ENCODE results near the gene BCAN. TPM values are rescaled to one million over a fixed set of nuclear protein-coding genes. Genes with fewer than 3 reads are reported as not detected.

Gene BCAN
- total RNA-seq, 2 donors from 2014 or later: 0.26 TPM; not detected in 1

DNA sequence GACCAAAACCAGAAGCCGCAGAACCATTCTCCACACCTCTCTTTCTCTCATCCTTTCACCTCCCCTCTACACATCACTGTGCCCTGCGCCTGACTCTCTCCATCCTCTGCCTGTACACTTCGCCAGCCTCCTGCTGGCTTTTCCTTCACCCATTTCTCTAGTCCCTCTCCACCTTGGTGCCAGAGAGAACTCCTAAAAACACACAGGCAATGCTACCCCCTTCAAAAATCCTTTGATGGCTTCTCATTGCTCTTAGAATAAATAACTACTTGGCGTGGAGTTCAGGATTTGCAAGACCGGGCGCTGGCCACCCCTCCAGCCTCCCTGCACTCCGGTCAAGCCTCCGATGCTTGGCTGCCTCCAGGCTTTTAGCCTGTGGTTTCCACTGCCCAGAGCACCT is 54.8 kb downstream of the BCAN start:
- 86 to 87% methylated on average over 8 of the region's 8 CpGs for WGBS, 2 donors
- intact Hi-C loops (cut with DNase I): loop anchor here (10.0 kb wide), 1 partner anchor 188 kb away; no protein-coding TSS in a partner anchor

DNA sequence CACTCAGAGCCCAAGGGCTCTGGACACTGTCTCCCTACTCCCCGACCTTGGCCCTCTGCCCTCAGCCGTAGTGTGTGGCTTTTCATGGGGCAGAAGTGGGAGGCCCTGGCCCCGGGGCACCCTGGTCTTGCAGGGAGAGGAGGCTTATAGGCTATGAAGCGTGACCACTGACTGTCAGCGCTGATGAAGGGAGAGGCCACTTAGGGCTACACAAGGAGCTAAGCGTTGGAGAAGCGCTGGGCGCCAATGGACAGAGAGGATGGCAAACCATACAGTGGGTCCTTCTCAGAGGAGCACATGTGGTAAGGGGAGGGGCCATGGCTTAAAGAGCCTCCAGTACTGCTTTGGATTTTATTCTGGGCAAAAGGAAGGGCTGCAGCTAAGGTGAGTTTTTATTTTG is 55.6 kb downstream of the BCAN start:
- intact Hi-C loops (cut with DNase I): loop anchor here (10.0 kb wide), 1 partner anchor 187 kb away; no protein-coding TSS in a partner anchor
- peaks cover 11% of the 10 kb centered on the region for H3K4me1 ChIP-seq
- no peak overlapping the region for H3K4me3 ChIP-seq
- ATAC-seq (no peak), DNase-seq (no peak)
- no peak for TF ChIP-seq POLR2A (IDR thresholded peaks at IDR 0.05)
- TF ChIP-seq, protein P1, sequence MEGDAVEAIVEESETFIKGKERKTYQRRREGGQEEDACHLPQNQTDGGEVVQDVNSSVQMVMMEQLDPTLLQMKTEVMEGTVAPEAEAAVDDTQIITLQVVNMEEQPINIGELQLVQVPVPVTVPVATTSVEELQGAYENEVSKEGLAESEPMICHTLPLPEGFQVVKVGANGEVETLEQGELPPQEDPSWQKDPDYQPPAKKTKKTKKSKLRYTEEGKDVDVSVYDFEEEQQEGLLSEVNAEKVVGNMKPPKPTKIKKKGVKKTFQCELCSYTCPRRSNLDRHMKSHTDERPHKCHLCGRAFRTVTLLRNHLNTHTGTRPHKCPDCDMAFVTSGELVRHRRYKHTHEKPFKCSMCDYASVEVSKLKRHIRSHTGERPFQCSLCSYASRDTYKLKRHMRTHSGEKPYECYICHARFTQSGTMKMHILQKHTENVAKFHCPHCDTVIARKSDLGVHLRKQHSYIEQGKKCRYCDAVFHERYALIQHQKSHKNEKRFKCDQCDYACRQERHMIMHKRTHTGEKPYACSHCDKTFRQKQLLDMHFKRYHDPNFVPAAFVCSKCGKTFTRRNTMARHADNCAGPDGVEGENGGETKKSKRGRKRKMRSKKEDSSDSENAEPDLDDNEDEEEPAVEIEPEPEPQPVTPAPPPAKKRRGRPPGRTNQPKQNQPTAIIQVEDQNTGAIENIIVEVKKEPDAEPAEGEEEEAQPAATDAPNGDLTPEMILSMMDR (IDR thresholded peaks at IDR 0.05): no peak
- H3K27me3 ChIP-seq: no peaks in the 10 kb centered on the region
- WGBS, 2 donors: 72% methylated on average over 8 of the region's 8 CpGs
- no peaks in the 10 kb centered on the region for H3K36me3 ChIP-seq (replicated peaks in 1 of 2; ENCODE audit: insufficient read depth in 1 of 2, low read depth in 2 of 2)
- H3K27ac ChIP-seq: no peak overlapping the region
- no peaks in the 10 kb centered on the region for H3K9me3 ChIP-seq

More for the DNA sequence above, 54.8 kb downstream of the BCAN start:
- no peak overlapping the region for H3K4me3 ChIP-seq
- H3K9me3 ChIP-seq: no peaks in the 10 kb centered on the region
- ATAC-seq: no peak
- H3K4me1 ChIP-seq: peaks cover 18% of the 10 kb centered on the region
- TF ChIP-seq, protein P1 (IDR thresholded peaks at IDR 0.05): no peak
- no peak for TF ChIP-seq POLR2A (IDR thresholded peaks at IDR 0.05)
- H3K36me3 ChIP-seq (replicated peaks in 1 of 2; ENCODE audit: insufficient read depth in 1 of 2, low read depth in 2 of 2): no peaks in the 10 kb centered on the region
- no peak overlapping the region for H3K27ac ChIP-seq
- H3K27me3 ChIP-seq: no peaks in the 10 kb centered on the region
- DNase-seq: no peak

DNA sequence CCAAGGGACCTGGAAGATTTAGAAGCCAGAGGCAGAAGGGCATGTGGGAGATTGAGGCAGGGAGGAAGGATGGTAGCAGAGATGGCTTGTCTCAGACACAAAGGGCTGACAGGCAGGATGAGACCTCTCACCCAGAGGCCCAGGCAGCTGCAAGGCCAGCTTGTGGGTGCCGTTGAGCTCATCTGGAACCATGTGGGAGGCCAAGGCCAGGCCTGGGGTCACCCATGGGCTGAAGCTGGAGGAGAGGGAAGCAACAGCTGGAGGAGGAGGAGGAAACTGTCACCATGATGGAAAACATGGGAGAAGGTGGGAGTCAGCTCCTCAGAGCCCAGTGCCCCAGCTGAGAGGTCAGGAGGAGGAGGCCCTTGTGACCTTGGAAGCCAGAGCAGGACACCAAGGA is 57.1 kb downstream of the BCAN start:
- intact Hi-C loops (cut with DNase I): loop anchor here (10.0 kb wide), 1 partner anchor 186 kb away; no protein-coding TSS in a partner anchor
- Histone ChIP-seq H3K4me1 (peaks cover 5% of the 10 kb centered on the region), H3K27ac (no peak overlapping the region), H3K27me3 (peaks cover 0 to 6% of the 10 kb centered on the region in 2 donors), H3K9me3 (no peaks in the 10 kb centered on the region), H3K4me3 (no peak overlapping the region), H3K36me3 (replicated peaks in 1 of 2; ENCODE audit: insufficient read depth in 1 of 2, low read depth in 2 of 2) (no peaks in the 10 kb centered on the region)
- no peak for DNase-seq
- no peak for TF ChIP-seq POLR2A (IDR thresholded peaks at IDR 0.05)
- TF ChIP-seq, protein P1 (IDR thresholded peaks at IDR 0.05): no peak
- 71 to 73% methylated on average over 1 of the region's 1 CpG for WGBS, 2 donors
- no peak for ATAC-seq

DNA sequence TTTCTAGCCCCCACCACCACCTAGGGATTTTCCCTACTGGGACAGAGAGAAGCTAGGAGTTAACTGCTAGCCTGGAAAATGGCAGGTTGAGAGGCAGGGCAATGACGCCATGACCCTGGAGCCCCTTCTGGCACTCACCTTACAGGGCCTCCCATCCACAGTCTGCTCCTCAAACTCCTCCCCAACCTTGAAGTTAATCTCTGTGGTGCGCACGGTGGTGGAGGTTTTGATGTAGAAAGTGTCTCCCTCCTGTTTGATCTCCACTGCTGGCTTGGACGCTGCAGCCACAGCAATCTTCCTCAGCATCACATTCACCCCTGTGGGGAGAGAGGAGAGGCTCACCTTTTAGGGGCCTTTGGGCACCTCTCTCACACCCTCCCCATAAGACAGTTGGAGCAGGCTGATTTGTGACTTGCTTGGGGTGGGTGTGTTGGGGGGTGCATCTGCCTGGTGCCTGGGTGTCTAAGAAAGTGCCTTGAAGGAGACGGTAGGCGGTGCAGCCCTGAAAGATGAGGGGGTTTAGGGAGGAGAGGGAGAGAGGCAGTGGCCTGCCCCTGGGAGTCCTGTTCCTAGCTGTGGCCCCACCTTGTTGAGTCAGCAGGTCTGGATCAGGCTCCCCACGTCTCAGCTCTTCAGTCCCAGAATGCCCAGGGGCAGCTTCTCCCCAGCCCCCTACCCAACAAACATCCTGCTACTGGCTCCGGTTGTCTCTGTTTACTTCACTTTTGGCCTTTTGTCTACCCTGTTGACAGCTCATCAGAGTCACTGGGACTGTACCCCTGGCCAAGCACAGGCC is 59.0 kb downstream of the BCAN start:
- peaks cover 0 to 6% of the 10 kb centered on the region in 2 donors for H3K27me3 ChIP-seq
- intact Hi-C loops (cut with DNase I): no loop called here
- no peaks in the 10 kb centered on the region for H3K36me3 ChIP-seq (replicated peaks in 1 of 2; ENCODE audit: insufficient read depth in 1 of 2, low read depth in 2 of 2)
- TF ChIP-seq, protein P1 (IDR thresholded peaks at IDR 0.05): no peak
- TF ChIP-seq POLR2A (IDR thresholded peaks at IDR 0.05): no peak
- no peak overlapping the region for H3K4me3 ChIP-seq
- ATAC-seq: no peak
- no peaks in the 10 kb centered on the region for H3K9me3 ChIP-seq
- no peak for DNase-seq
- peaks cover 23% of the 10 kb centered on the region for H3K4me1 ChIP-seq
- H3K27ac ChIP-seq: no peak overlapping the region
- 80 to 83% methylated on average over 8 of the region's 8 CpGs for WGBS, 2 donors
